Activated T-helper 17 cell treated with anti-CD3 and anti-CD28 coated beads, Interleukin-2, amount 50 U/mL, for 72 hours (primary cell): ENCODE results near the gene SDS. TPM values are rescaled to one million over a fixed set of nuclear protein-coding genes. Genes with fewer than 3 reads are reported as not detected.

Experiments
- ATAC-seq: fragments of 150-1000 bp; cut with Tn5 transposase; replicated peaks from 2 replicates; pipeline ENCODE4 v1.10.0; 2021; ENCODE audit warnings: mild to moderate bottlenecking, moderate library complexity
- H3K27ac Mint-ChIP-seq: one replicate; pipeline ENCODE4 v1.8.0; 2022; ENCODE audit warnings: mixed read lengths
- H3K27me3 Mint-ChIP-seq: one replicate; pipeline ENCODE4 v1.8.0; 2022; ENCODE audit warnings: mixed read lengths
- H3K36me3 Mint-ChIP-seq: one replicate; pipeline ENCODE4 v1.8.0; 2022; ENCODE audit warnings: low read depth, mild to moderate bottlenecking, mixed read lengths
- H3K4me1 Mint-ChIP-seq: one replicate; pipeline ENCODE4 v1.8.0; 2022; ENCODE audit warnings: mixed read lengths
- H3K4me3 Mint-ChIP-seq: one replicate; pipeline ENCODE4 v1.8.0; 2022; ENCODE audit warnings: mild to moderate bottlenecking, mixed read lengths
- H3K9me3 Mint-ChIP-seq: one replicate; pipeline ENCODE4 v1.8.0; 2022; ENCODE audit warnings: mixed read lengths
- total RNA-seq, 2 donors: library from RNA; stranded (reverse); gene quantifications; one replicate each; pipeline ENCODE4 v1.2.3, GENCODE V29; 2022

The SDS gene, protein sequence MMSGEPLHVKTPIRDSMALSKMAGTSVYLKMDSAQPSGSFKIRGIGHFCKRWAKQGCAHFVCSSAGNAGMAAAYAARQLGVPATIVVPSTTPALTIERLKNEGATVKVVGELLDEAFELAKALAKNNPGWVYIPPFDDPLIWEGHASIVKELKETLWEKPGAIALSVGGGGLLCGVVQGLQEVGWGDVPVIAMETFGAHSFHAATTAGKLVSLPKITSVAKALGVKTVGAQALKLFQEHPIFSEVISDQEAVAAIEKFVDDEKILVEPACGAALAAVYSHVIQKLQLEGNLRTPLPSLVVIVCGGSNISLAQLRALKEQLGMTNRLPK
- total RNA-seq = not detected

DNA sequence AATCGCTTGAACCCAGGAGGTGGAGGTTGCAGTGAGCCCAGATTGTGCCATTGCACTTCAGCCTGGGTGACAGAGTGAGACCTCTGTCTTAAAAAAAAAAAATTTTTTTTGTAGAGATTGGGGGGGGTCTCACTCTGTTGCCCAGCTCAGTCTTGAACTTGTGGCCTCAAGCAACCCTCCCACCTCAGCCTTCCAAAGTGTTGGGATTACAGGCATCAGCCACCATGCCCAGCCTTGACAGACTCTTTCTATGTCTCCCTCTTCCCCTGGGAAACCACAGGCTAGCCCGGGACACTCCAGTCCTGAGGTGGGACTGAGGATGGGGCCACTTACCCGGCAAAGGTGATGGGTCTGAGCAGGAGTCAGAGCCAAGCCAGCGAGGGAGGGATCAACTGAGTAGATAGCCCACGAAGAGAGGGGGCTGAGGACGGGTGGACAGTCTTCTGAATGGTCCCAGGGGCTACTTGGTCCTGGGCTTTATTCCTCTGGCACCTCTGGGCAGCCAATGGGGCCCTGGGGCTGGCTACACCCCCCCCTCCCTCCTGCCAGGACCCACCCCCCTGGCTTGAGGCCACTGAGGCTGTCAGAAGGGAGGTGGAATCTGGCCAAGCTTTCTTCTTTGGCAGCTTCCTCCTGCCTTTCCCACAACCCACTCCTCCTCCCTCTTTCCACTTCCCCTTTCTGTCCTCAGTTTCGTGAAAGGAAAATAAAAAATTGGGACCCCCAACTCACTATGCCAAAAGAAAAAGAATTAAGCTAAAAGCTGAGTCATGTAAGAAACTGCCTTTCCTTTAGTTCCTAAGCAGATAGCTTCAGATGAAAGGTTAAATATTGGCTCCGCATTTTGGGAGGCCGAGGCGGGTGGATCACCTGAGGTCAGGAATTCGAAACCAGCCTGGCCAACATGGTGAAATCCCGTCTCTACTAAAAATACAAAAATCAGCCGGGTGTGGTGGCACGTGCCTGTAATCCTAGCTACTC lies at the start of gene SDS:
Gene SDS, minus strand, starts transcription at position 453 of the 981 bp plus-strand sequence. CDS start 4,179 bp downstream, outside the sequence.
- no peak for ATAC-seq
- no peaks in the 10 kb centered on the region for H3K4me1 Mint-ChIP-seq
- H3K9me3 Mint-ChIP-seq = no peaks in the 10 kb centered on the region
- H3K4me3 Mint-ChIP-seq = no peak within 1 kb of the TSS
- no peak within 1 kb of the TSS for H3K27ac Mint-ChIP-seq
- H3K36me3 Mint-ChIP-seq = no peaks in the 10 kb centered on the region
- peaks cover 3% of the 10 kb centered on the region for H3K27me3 Mint-ChIP-seq

DNA sequence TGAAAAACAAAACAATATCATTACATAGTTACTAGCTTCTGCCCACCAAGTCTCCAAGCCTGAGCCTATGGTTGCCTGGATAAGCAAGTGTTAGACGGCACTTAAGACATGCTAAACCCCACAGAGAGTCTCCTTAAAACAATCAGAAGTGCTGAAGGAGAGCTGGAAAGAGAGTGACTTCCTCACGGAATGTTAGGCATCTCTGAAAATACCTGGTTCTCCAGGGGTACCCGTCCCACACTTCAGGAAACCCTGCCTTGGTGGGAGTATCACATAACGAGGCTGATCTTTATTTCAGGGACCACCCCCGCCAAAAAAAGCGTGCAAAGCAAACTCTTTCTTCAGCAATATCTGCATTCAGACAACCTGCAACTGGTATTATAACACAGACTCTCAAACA lies 49.6 kb upstream of the SDS start:
- H3K9me3 Mint-ChIP-seq = no peaks in the 10 kb centered on the region
- no peaks in the 10 kb centered on the region for H3K4me1 Mint-ChIP-seq
- no peak overlapping the region for H3K27ac Mint-ChIP-seq
- H3K36me3 Mint-ChIP-seq = no peaks in the 10 kb centered on the region
- peaks cover 23% of the 10 kb centered on the region for H3K27me3 Mint-ChIP-seq
- H3K4me3 Mint-ChIP-seq = no peak overlapping the region
- ATAC-seq = no peak

DNA sequence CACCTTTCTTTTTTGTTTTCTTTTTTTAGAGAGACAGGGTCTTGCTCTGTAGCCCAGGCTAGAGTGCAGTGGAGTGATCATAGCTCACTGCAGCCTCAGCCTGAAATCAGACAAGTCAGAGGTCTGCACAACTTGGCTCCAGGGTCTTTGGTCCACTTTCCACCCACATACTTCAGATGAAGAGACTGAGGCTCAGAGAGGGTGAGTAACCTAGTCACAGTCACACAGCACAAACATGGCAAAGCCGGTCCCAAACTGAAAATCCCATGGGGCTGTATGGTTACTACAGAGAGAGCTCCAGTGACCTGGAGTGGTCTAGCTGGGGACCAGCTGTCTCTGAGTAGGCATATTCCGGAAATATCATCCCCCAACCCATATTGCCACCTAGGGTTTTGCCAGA lies 48.8 kb upstream of the SDS start:
- Mint-ChIP-seq H3K27me3 (peaks cover 24% of the 10 kb centered on the region), H3K4me1 (no peaks in the 10 kb centered on the region), H3K36me3 (no peaks in the 10 kb centered on the region), H3K9me3 (no peaks in the 10 kb centered on the region), H3K4me3 (no peak overlapping the region), H3K27ac (no peak overlapping the region)
- no peak for ATAC-seq

DNA sequence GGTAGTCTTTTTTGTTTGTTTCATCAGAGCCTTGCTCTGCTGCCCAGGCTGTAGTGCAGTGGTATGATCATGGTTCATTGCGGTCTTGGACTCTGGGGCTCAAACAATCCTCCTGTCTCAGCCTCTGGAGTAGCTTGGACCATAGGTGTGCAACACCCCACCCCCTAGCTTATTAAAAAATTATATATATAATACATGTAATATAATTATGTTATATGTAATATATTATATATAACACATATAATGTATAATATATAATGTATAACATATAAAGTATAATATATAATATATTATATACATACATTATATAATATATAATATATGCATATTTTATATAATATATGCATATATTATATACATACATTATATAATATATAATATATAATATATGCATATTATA lies 46.2 kb upstream of the SDS start:
- Mint-ChIP-seq H3K36me3 (no peaks in the 10 kb centered on the region), H3K4me3 (no peak overlapping the region), H3K4me1 (no peaks in the 10 kb centered on the region), H3K27me3 (peaks cover 29% of the 10 kb centered on the region), H3K9me3 (no peaks in the 10 kb centered on the region), H3K27ac (no peak overlapping the region)
- ATAC-seq = no peak

DNA sequence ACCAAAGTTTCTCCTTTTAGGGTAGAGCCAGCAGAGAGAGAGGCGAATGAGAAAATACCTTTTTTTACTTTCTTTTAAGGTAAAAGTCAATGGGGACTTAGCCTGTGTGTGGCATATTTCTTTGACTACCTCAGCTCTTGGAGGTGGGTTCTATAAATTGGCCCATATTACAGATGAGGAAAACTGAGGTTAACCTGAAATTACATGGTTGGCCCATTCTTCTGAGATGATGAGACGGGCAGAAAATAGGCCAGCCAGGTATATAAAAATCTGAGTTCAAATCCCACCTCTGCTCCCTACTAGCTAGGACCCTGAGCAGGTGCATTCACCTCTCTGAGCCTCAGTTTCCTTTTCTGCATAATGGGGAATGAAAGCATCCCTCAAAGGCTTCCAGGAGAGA lies 45.6 kb upstream of the SDS start:
- Mint-ChIP-seq H3K9me3 (no peaks in the 10 kb centered on the region), H3K4me1 (no peaks in the 10 kb centered on the region), H3K36me3 (no peaks in the 10 kb centered on the region), H3K27ac (no peak overlapping the region), H3K27me3 (peaks cover 30% of the 10 kb centered on the region), H3K4me3 (no peak overlapping the region)
- no peak for ATAC-seq

DNA sequence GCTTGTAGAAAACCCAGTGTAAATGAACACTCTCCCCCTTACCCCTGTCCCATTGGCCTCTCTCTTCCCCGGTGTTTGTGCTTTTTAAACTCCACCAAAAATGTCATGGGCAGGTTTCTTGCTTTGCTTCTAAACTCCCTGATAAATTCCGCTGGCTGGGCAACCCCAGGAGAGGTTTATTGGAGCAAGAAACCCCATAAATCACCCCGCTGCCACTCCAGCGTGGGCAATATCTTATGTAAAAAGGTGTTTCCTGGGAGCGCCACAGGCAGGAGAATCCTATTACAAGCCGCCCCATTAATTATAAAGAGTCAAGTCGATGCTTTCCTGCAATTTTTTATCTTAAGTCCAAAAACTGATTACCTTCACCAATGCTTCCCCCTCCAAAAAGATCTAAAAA lies 45.2 kb upstream of the SDS start:
- no peaks in the 10 kb centered on the region for H3K4me1 Mint-ChIP-seq
- H3K36me3 Mint-ChIP-seq = no peaks in the 10 kb centered on the region
- H3K27me3 Mint-ChIP-seq = peaks cover 30% of the 10 kb centered on the region
- no peak overlapping the region for H3K27ac Mint-ChIP-seq
- ATAC-seq = no peak
- no peak overlapping the region for H3K4me3 Mint-ChIP-seq
- H3K9me3 Mint-ChIP-seq = no peaks in the 10 kb centered on the region

DNA sequence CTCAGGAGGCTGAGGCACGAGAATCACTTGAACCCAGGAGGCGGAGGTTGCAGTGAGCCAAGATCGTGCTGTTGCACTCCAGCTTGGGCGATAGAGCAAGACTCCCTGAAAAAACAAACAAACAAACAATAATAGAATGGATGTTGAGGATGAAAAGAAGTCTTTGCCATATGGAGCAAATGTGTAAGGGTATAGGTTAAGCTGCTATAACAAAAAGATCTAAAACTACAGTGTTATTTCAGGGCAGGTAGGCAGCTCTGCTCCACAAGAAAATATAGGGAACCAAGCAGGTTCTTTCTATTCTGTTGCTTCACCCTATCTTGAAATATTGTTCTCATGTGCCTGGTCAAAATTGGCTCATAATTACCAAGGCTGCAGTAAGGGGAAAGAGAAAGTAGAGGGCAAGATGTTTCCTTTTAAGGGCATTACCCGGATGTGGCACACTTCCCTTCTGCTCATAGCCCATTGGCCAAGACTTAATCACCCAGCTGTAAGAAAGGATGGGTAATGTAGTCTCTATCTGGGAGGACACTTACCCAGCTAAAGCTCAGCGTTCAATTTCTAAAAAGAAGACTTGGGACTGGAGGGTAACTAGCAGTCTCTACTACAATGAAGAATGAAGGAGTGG lies 42.0 kb upstream of the SDS start:
- Mint-ChIP-seq H3K27ac (no peak overlapping the region), H3K36me3 (no peaks in the 10 kb centered on the region), H3K4me3 (no peak overlapping the region), H3K4me1 (no peaks in the 10 kb centered on the region), H3K27me3 (peaks cover 37% of the 10 kb centered on the region), H3K9me3 (no peaks in the 10 kb centered on the region)
- ATAC-seq = no peak

DNA sequence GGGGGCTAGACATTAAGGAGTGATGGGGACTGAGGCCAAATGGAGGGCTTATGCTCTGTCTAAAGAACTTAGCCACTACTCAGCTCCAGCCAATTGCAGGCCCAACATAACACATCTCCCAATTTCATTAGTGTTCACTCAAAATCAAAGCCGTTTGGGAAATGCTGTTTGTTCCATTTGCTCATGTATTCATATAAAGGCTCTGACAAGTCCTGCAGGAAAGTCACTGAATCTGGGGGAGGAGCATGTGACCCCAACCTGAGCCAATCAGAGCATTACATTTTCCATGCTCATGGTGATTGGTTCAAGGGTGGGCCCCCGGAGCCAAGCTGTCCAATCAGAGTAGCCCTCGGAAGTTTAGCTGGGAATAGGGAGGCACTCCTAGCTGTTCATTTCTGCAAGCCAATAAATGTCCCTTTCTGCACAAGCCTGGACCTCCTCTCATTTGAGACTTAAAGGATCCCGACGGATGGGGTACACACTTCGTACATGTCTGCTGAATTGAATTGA lies 39.4 kb upstream of the SDS start:
- peaks cover 37% of the 10 kb centered on the region for H3K27me3 Mint-ChIP-seq

DNA sequence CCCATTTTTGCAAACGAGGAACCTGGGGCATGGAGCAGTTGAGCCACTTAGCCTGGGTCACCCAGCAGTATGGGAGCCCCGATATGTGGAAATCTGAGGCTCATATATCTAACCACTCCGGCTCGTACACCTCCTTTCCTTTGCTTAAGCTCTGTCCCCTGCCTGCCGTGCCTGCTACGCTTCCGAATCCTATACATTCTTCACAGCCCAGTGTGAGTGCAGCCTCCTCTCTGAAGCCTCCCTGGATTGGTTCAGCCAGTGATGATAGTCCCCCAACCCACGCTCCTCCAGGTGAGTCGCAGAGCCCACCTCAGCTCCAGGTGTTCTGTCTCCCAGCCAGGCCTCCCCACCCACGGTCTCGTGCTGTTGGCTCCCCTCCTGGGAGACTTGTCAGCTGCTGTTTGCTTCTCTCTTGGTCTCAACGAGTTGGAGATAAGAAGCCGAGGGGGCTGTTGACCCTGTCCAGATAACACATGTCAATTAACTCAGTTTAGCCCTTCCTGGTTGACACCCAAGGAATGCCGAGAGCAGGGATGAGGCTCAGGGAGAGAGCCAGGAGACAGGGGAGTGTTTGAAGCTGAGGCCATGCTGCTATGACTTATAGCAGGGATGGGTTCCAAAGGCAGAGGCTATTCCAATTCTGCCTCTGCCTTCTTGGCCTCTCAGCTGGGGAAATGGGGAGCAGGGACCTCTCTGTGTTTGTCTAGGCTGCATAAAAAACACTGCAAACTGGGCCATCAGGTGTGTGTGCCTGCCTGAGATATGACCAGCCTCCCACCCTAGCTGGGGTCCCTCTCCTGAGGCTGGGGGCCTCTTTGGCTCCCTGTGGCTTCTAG lies 37.5 kb upstream of the SDS start:
- H3K27ac Mint-ChIP-seq = no peak overlapping the region

More for the DNA sequence above, 39.4 kb upstream of the SDS start:
- H3K4me3 Mint-ChIP-seq = no peak overlapping the region
- no peak for ATAC-seq
- no peaks in the 10 kb centered on the region for H3K4me1 Mint-ChIP-seq
- no peaks in the 10 kb centered on the region for H3K36me3 Mint-ChIP-seq
- no peaks in the 10 kb centered on the region for H3K9me3 Mint-ChIP-seq
- H3K27ac Mint-ChIP-seq = no peak overlapping the region

DNA sequence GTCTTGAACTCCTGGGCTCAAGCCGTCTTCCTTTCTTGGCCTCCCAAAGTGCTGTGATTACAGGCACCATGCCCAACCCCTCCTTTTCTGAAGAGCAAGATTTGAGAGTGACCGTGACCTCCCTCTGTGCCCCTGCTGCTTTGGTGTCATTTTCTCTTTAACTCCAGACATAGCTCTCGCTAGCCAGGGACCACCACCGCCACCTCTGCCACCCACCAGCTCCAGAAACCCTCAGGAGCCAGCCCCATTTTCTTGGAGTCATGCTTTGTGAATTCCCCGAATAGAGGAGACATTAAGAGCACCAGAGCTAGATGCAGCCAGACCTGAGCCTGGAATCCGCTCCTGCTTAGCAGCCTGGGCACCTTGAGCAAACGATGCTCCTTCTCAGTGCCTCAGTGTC lies 36.6 kb upstream of the SDS start:
- Mint-ChIP-seq H3K9me3 (no peaks in the 10 kb centered on the region), H3K4me1 (no peaks in the 10 kb centered on the region), H3K4me3 (no peak overlapping the region), H3K36me3 (no peaks in the 10 kb centered on the region), H3K27me3 (peaks cover 20% of the 10 kb centered on the region), H3K27ac (no peak overlapping the region)
- no peak for ATAC-seq

More for the DNA sequence above, 37.5 kb upstream of the SDS start:
- Mint-ChIP-seq H3K9me3 (no peaks in the 10 kb centered on the region), H3K4me3 (no peak overlapping the region), H3K36me3 (no peaks in the 10 kb centered on the region), H3K27me3 (peaks cover 23% of the 10 kb centered on the region), H3K4me1 (no peaks in the 10 kb centered on the region)
- ATAC-seq = no peak

DNA sequence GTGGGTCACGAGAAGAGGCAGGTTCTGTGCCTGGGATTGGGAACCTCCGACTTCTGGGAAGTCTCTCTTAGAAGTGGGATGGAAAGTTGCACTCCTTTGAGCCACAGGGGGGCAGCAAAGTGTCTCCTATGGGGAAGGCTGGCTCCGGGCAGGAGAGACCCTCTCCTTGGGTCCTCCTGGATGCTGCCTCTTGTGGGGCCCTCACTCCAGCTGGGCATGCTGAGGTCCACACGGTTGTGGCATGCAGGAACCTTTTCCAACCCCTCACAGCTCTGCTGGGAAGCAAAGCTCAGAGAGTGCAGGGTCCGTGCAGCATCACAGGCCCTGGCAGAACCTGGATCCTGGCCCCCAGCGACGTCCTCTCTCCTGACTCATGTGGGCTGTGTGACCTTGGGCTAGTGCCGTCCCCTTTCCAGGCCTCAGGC lies 35.9 kb upstream of the SDS start:
- no peaks in the 10 kb centered on the region for H3K4me1 Mint-ChIP-seq
- H3K36me3 Mint-ChIP-seq = no peaks in the 10 kb centered on the region
- no peaks in the 10 kb centered on the region for H3K9me3 Mint-ChIP-seq
- no peak overlapping the region for H3K4me3 Mint-ChIP-seq
- H3K27me3 Mint-ChIP-seq = peaks cover 16% of the 10 kb centered on the region
- no peak overlapping the region for H3K27ac Mint-ChIP-seq
- ATAC-seq = no peak

DNA sequence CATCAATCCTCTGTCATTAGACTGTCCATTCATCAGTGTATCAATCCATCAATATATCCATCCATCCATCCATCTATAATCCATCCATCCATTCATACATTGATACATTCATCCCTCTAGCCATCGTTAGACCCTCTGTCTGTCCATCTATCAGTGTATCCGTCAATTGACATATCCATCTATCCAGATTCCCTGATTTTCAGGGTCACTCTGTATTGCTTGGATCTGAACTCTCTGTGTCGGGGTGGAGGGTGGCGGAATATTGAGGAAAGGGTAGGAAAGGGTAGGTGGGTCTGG lies 35.6 kb upstream of the SDS start:
- Mint-ChIP-seq H3K4me3 (no peak overlapping the region), H3K27me3 (peaks cover 16% of the 10 kb centered on the region)

DNA sequence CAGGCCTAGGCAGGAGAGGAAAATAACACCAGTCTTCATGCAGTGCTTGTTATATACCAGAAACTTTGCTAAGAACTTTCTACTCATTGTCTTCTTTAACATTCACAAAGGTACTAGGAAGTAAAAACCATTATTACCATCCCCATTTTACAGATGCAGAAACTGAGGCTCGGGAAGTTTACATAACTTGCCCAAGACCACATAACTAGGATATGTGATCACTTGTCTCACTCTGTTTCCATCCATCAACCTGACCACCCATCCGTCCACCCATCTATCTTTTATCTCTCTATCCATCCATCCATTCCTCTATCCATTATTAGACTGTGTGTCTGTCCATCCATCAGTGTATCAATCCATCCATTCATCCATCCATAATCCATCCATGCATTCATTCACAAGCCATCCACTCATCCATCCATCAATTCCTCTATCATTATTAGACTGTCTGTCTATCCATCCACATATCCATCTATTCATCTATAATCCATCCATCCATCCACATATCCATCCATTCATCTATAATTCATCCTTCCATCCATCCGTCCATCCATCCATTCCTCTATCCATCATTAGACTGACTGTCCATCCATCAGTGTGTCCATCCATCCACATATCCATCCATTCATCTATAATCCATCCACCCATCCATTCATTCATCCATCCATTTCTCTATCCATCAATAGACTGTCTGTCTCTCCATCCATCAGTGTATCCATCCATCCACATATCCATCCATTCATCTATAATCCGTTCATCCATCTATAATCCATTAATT lies 35.0 kb upstream of the SDS start:
- no peak overlapping the region for H3K4me3 Mint-ChIP-seq
- no peaks in the 10 kb centered on the region for H3K9me3 Mint-ChIP-seq
- no peaks in the 10 kb centered on the region for H3K36me3 Mint-ChIP-seq
- H3K4me1 Mint-ChIP-seq = no peaks in the 10 kb centered on the region
- no peak overlapping the region for H3K27ac Mint-ChIP-seq
- H3K27me3 Mint-ChIP-seq = peaks cover 16% of the 10 kb centered on the region
- ATAC-seq = no peak

More for the DNA sequence above, 35.6 kb upstream of the SDS start:
- ATAC-seq = no peak
- Mint-ChIP-seq H3K36me3 (no peaks in the 10 kb centered on the region), H3K27ac (no peak overlapping the region), H3K9me3 (no peaks in the 10 kb centered on the region), H3K4me1 (no peaks in the 10 kb centered on the region)
